Measurements from ENCODE around the gene A1BG. TPM values are rescaled to one million over a fixed set of nuclear protein-coding genes. Genes with fewer than 3 reads are reported as not detected.

A1BG gene
- total and polyA plus RNA-seq, 2 of the 8 experiments (the other 6 are each of a cell fraction or from before 2014, with no cell fraction given), result 20.8 to 69.6 TPM

- Histone ChIP-seq H3K79me2 (ENCODE audit: control insufficient read depth in 1 of 2, insufficient read depth in 2 of 2, low read length in 2 of 2) (peaks cover 6 to 40% of the 10 kb centered on the region in 2 experiments), H2AK5ac (ENCODE audit: low read depth, low read length) (peak within 1 kb of the TSS; percentile 79; the same call in 1 of the 2 replicates), H3K9me3 (ENCODE audit: insufficient read depth in 2 of 2, low read depth in 1 of 2, low read length in 1 of 2) (no peaks in the 10 kb centered on the region), H4K5ac (ENCODE audit: insufficient read length, low read depth, low read length) (peak within 1 kb of the TSS; percentile 100), H3K56ac (replicated peaks; ENCODE audit: insufficient read length, low read depth, low read length) (peak within 1 kb of the TSS; percentile 99), H3K4me1 (replicated peaks in 1 of 4; ENCODE audit: control insufficient read depth in 3 of 4, insufficient read depth in 4 of 4, low read length in 3 of 4) (peaks cover 0 to 15% (median 9%) of the 10 kb centered on the region in 4 experiments; a peak in 6 of 7 replicates), H4K91ac (replicated peaks; ENCODE audit: insufficient read length, low read length) (peak within 1 kb of the TSS; percentile 99), H3K27me3 (replicated peaks in 1 of 4; ENCODE audit: control insufficient read depth in 3 of 4, extremely low read depth in 1 of 4, insufficient read depth in 3 of 4, low read length in 3 of 4) (no peaks in the 10 kb centered on the region), H2BK20ac (ENCODE audit: low read length) (no peak within 1 kb of the TSS), H3K27ac (ENCODE audit: low read depth, low read length) (peak within 1 kb of the TSS; percentile 94), H3K4ac (replicated peaks; ENCODE audit: insufficient read length, low read depth, low read length) (peak within 1 kb of the TSS; percentile 99), H4K20me1 (replicated peaks in 1 of 2; ENCODE audit: control insufficient read depth in 1 of 2, insufficient read depth in 2 of 2, low read length in 2 of 2) (peaks cover 10 to 13% of the 10 kb centered on the region in 2 experiments), H2BK15ac (ENCODE audit: low read length) (peak within 1 kb of the TSS; percentile 46; the same call in 1 of the 2 replicates), H3K14ac (ENCODE audit: insufficient read length) (peak within 1 kb of the TSS; percentile 66), H3K23ac (ENCODE audit: insufficient read length) (no peak within 1 kb of the TSS), H2BK120ac (replicated peaks; ENCODE audit: low read depth, low read length) (peak within 1 kb of the TSS; percentile 86), H3K18ac (ENCODE audit: extremely low read depth, low read length) (peak within 1 kb of the TSS; percentile 95), H3K36me3 (ENCODE audit: control insufficient read depth in 2 of 4, insufficient read depth in 4 of 4, low read length in 3 of 4) (peaks cover 7 to 31% (median 23%) of the 10 kb centered on the region in 4 experiments), H3K4me3 (ENCODE audit: extremely low read depth in 1 of 4, insufficient read depth in 2 of 4, low read depth in 3 of 4, low read length in 4 of 4) (peak within 1 kb of the TSS; percentile 82 to 99 (median 92)), H2AFZ (ENCODE audit: low read length) (no peak within 1 kb of the TSS; the same call in 1 of the 2 replicates), H4K8ac (ENCODE audit: extremely low read depth, insufficient read depth, low read length) (peak within 1 kb of the TSS; percentile 99), H2BK5ac (ENCODE audit: low read depth, low read length) (peak within 1 kb of the TSS; percentile 97), H2BK12ac (ENCODE audit: low read depth, low read length) (no peak within 1 kb of the TSS), H3K4me2 (ENCODE audit: insufficient read depth in 1 of 2, low read depth in 2 of 2, low read length in 2 of 2) (peak within 1 kb of the TSS; percentile 95 to 99), H3K79me1 (ENCODE audit: low read depth, low read length) (peaks cover 4% of the 10 kb centered on the region; the same call in 1 of the 2 replicates), H3K9ac (replicated peaks in 1 of 4; ENCODE audit: extremely low read depth in 1 of 4, low read depth in 3 of 4, low read length in 3 of 4) (peak within 1 kb of the TSS; percentile 89 to 95 (median 92)), H3K23me2 (ENCODE audit: low read depth, low read length) (peaks cover 19% of the 10 kb centered on the region)
- FAIRE-seq (peak; percentile 91), DNase-seq (ENCODE audit: low read depth in 1 of 2, low spot score in 2 of 2) (peak; percentile 93 to 95)
- POLR2A ChIA-PET (ENCODE audit: partially characterized antibody), result interaction anchor here (0.6 to 5.8 kb wide), 13 partner anchors 9 to 168 kb away, joined by 3 to 78 read pairs (median 6); partner anchors contain the start of genes CHMP2A, RNF225, ZBTB45 and ZNF497
- 1% methylated on average over 52 of the region's 64 CpGs; no CpG with 5 or more reads in 1 of the 2 experiments for WGBS, 2 experiments (ENCODE audit: extremely low coverage in 1 of 2, insufficient coverage in 1 of 2, insufficient read length in 1 of 2, insufficient replicate concordance in 2 of 2, low coverage in 1 of 2, low lambda C conversion rate in 2 of 2, missing lambda C conversion rate in 1 of 2)
- CTCF ChIA-PET (ENCODE audit: partially characterized antibody), result no interaction called here
- TF ChIP-seq MAFK (IDR thresholded peaks at IDR 0.05; ENCODE audit: low read depth, low read length) (no peak), YY1 (IDR thresholded peaks at IDR 0.05; ENCODE audit: low read depth, low read length) (no peak), TAF1 (IDR thresholded peaks at IDR 0.05; ENCODE audit: low read depth, low read length) (peak; percentile 94), RBBP5 (IDR thresholded peaks at IDR 0.05; ENCODE audit: borderline replicate concordance, low read depth, low read length) (peak; percentile 83; the same call in 1 of the 2 replicates), CHD1 (IDR thresholded peaks at IDR 0.05; ENCODE audit: low read depth, low read length) (no peak), BCL11A (IDR thresholded peaks at IDR 0.05; ENCODE audit: low read depth in 2 of 2, low read length in 2 of 2) (no peak), PHF8 (conservative IDR thresholded peaks at IDR 0.05; ENCODE audit: low read depth, low read length) (peak; percentile 78), CEBPB (IDR thresholded peaks at IDR 0.05; ENCODE audit: low read depth, low read length) (peak; percentile 77), EGR1 (IDR thresholded peaks at IDR 0.05; ENCODE audit: borderline replicate concordance, low read depth, low read length) (0 out of 2 replicates have a peak, but pooled peaks have one; percentile 4), POLR2A (IDR thresholded peaks at IDR 0.05; ENCODE audit: control extremely low read depth in 1 of 2, low read depth in 2 of 2, low read length in 2 of 2) (peak; percentile 53 to 93), RAD21 (IDR thresholded peaks at IDR 0.05 in 1 of 2, conservative IDR thresholded peaks at IDR 0.05 in 1 of 2; ENCODE audit: low read depth in 2 of 2, low read length in 2 of 2) (no peak; a peak in 1 of 4 replicates), KDM4A (IDR thresholded peaks at IDR 0.05; ENCODE audit: low read depth, low read length, severe bottlenecking) (peak; percentile 83)
Observed at GRCh38 chr19:58386576-58387337, 33.5 kb upstream of the A1BG start, which contains the start of gene RPS5. RPS5 (plus strand) TSS chr19:58387269; CDS start chr19:58388138, 869 bp downstream.
